GM21423 (cell line): ENCODE results near the gene GNAT3.

Experiments used
- ATAC-seq: cut with Tn5 transposase; IDR thresholded peaks from one replicate; pipeline ENCODE4 v1.9.1; 2021; ENCODE audit warnings: mild to moderate bottlenecking, moderate library complexity; ENCODE audit not compliant: unreplicated experiment

The GNAT3 gene

DNA sequence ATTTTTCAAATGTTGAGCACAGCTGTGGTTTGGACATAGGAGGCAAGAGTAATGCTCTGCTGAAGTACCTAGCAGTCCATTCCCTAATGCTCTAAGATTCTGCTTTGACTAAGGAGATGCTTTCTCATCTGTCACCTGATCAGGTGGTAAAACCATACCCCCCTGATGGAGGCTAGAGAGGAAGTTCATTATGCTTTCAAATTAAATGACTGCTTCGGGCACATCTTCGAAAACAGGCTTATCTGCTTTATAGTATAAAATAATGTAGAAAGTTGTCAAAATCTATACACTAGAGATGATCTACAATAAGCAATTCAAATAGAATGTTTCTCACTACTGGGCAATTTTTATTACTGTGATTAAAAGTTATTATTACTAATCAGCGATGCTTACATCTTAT is at the start of gene GNAT3:
GNAT3 (minus strand) TSS at position 101 of the 400 bp plus-strand sequence. CDS start 138 bp downstream, outside the sequence.
- ATAC-seq: no peak

DNA sequence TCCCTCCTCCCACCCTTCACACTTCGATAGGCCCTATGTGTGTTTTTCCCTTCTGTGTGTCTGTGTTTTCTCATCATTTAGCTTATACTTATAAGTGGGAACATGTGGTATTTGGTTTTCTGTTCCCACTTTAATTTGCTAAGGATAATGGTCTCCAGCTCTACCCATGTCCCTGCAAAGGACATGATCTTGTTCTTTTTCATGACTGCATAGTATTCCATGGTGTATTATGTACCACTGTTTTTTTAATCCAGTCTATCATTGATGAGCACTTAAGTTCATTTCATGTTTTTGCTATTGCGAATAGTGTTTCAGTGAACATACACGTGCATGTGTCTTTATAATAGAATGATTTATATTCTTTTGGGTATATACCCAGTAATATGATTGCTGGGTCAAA is 46.3 kb upstream of the GNAT3 start:
- no peak for ATAC-seq

- no peak for ATAC-seq
Observed at GRCh38 chr7:80552031-80552694, 40.3 kb upstream of the GNAT3 start.

GRCh38 chr7:80550005-80550404 is 38.1 kb upstream of the GNAT3 start:
- ATAC-seq: no peak

GRCh38 chr7:80548840-80549530 is 37.1 kb upstream of the GNAT3 start:
- ATAC-seq: no peak

DNA sequence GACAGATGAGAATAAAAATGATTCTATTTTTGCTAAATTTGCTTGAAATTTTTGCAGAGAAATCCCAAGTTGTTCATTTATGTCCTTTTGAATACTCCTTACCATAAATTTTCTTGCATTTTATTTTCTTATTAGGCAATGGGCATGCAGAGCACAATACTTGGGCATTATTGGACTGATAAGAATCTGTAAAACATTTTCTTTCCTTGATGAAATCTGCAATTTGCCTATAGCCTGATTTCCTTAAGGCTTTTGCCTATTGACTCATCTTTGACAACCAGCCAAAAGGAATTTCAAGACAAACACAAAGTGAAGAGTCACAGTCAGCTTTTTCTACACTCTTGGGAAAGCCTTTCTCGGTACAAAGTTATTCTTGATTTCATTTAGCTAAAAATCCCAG is 30.5 kb upstream of the GNAT3 start:
- no peak for ATAC-seq

DNA sequence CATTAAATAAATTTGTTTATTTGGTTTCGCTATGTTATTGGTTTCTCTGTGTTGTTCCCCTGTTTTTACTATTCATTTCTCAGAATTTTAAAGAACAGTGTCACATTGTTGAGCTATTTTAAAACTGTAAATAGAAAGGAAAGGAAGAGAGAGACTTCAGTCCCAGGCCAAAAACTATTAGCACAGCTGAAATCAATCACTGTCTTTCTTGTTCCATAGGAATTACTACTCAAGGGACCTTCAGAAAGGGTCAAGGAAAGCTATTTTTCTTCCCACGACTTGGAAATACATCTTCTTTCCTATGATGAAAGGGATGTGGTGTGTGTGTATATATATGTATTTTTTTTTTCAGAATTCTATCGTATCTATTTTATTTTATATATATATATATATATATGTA is 29.0 kb upstream of the GNAT3 start:
- no peak for ATAC-seq

GRCh38 chr7:80537091-80537490 is 25.2 kb upstream of the GNAT3 start:
- no peak for ATAC-seq

- ATAC-seq: no peak
Observed at GRCh38 chr7:80536426-80536825, 24.6 kb upstream of the GNAT3 start.

GRCh38 chr7:80533287-80533686 is 21.4 kb upstream of the GNAT3 start:
- no peak for ATAC-seq

DNA sequence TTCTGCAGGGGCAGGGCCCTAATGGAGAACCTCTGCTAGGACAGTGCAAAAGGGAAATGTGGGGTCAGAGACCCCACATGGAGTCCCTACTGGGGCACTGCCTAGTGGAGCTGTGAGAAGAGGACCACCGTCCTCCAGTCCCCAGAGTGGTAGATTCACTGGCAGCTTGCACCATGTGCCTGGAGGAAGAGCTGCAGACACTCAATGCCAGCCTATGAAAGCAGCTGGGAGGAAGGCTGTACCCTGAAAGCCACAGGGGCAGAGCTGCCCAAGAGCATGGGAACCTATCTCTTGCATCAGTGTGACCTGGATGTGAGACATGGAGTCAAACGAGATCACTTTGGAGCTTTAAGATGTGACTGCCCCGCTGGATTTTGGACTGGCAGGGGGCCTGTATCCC is 20.3 kb upstream of the GNAT3 start:
- ATAC-seq: no peak

DNA sequence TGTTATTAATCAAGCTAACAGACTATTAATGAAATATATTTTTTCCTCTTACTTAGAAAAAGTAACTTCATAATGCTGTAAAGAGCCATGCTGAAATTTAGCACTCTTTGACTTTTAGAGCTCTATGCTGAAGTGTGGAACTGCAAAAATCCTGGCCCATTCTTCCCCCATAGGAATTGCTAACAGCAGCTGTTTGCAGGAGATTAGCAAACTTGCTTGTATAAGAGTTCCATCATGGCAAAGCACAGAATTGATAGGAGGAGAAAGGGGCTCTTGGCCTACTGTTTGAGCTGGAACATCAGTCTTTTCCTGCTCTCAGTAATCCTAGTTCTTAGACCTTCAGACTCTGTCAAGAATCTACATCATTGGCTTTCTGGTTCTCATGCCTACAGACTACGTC is 18.3 kb upstream of the GNAT3 start:
- no peak for ATAC-seq

- no peak for ATAC-seq
Observed at GRCh38 chr7:80529362-80529761, 17.5 kb upstream of the GNAT3 start.

DNA sequence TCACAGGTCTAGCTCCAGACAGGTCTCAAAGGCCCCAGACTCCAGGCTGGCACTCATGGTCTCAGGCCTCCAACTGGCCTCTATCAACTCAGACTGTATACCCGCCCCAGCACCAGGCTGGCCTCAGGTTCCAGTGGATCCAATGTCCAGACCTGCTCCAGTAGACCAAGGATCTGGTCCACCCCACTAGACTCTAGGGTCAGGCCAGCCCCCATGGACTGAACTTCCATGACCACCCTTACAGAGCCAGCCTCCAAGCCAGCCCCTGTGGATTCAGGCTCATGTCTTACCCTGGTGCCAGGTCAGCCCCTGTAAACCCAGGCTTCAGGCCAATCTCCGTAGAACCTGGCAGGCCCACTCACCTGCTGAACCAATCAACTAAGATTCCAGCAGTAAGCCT is 16.8 kb upstream of the GNAT3 start:
- no peak for ATAC-seq

DNA sequence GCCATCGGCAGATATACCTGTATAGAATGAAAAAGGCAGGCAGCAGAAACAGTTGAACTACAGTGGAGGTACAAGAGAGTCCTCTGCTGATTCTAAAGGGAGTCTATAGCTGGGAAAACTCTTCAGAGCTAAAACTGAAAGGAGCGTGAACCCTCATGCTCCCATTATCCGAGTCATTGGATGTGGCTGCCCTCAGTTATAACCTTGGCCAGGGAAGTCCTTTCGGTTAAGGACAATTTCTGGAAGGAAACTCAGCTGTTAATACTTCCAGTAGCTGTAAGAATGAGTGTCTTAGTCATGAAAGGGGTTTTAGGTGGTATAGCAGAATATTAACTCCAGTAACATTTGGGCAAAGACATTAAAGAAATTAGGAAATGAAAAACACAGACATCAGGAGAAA is 14.6 kb upstream of the GNAT3 start:
- no peak for ATAC-seq

GRCh38 chr7:80524693-80525092 is 12.8 kb upstream of the GNAT3 start:
- no peak for ATAC-seq

GRCh38 chr7:80521809-80522208 is 9.9 kb upstream of the GNAT3 start:
- no peak for ATAC-seq

- no peak for ATAC-seq
Observed at GRCh38 chr7:80520199-80520598, 8.3 kb upstream of the GNAT3 start.

DNA sequence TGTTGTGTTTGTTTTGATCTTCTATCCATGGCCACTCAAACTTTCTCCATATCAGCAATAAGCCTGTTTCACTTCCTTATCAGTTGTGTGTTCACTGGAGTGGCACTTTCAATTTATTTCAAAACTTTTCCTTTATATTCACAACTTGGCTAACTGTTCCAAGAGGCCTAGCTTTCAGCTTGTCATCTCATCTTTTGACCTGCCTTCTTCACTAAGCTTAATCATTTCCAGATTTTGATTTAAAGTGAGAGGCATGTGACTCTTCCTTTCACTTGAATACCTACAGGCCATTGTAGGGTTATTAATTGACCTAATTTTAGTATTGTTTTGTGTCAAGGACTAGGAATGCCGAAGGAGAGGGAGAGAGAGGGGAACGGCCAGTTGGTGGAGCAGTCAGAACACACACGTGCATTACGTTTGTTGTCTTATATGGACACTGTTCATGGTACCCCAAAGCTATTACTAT is 5.5 kb upstream of the GNAT3 start:
- ATAC-seq: no peak

DNA sequence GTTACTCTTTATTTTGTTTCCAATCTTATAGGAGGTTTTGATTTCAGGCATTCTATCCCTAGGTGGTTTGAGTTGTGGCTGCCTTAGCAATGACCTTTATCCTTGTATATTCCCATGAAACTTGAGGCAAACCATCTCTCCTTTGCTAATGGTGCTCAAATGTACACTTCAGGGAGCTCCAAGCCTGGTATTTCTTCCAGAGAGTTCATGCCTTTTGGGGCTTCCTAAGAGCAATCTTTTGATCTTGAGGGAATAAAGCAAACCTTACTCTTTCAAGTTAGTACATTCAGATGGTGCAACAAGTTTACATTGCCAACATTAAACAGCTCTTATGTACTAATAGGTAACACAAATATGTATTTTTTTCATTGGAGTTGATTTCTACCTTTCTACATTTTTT is 3.4 kb upstream of the GNAT3 start:
- ATAC-seq: no peak

DNA sequence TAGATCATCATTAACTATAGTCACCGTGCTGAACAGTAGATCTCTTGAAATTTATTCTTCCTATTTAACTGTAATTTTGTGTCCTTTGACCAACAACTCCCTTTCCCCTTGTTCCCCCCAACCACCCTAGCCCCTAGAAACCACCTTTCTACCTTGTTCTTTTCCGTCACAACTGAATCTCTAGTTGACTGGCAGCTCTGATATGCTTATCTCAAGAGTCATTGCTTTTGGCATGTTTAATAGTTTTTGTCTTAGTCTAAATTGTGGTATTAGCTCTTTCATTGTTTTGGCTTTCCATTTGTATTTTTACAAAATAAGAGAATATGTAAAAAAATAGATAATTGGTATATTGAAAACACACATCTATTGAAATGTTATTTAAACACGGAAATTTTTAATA is 1.8 kb downstream of the GNAT3 start:
- no peak for ATAC-seq

DNA sequence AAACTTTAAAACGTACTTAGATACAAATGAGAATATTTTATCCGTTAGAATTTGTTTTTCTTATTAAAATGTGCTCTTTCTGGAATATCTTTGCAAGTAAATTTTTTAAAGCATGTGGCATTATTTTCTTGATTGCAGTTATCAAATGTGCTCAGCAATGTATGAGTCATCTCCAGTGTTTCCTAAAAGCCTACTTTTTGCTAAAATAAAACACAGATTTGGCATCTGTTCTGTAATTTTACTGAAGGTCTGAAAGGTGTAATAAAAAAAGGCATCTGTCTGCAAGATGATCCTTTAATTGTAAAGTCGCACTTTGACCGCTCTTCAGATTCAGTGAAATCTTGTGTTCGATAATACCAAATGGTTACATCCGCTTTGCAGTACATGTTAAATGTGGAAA is 3.4 kb downstream of the GNAT3 start:
- ATAC-seq: no peak
